GM21528 (cell line): ENCODE measurements around the gene DGKG.

Experiments
- ATAC-seq: cut with Tn5 transposase; IDR thresholded peaks from one replicate; pipeline ENCODE4 v1.9.1; 2021; ENCODE audit warnings: mild to moderate bottlenecking, moderate library complexity; ENCODE audit not compliant: unreplicated experiment, low FRiP score

DGKG gene

GRCh38 chr3:186321746-186322145 is 40.3 kb downstream of the DGKG start:
- no peak for ATAC-seq

- no peak for ATAC-seq
Observed at GRCh38 chr3:186320862-186321568, 41.0 kb downstream of the DGKG start.

- no peak for ATAC-seq
Observed at GRCh38 chr3:186319945-186320344, 42.1 kb downstream of the DGKG start.

- no peak for ATAC-seq
Observed at GRCh38 chr3:186318135-186318534, 43.9 kb downstream of the DGKG start.

- no peak for ATAC-seq
Observed at GRCh38 chr3:186317478-186317877, 44.6 kb downstream of the DGKG start.

GRCh38 chr3:186316666-186317260 is 45.3 kb downstream of the DGKG start:
- ATAC-seq = no peak

- no peak for ATAC-seq
Observed at GRCh38 chr3:186315581-186316354, 46.3 kb downstream of the DGKG start.

GRCh38 chr3:186314896-186315295 is 47.1 kb downstream of the DGKG start:
- ATAC-seq = no peak

GRCh38 chr3:186311441-186311840 is 50.6 kb downstream of the DGKG start:
- no peak for ATAC-seq

GRCh38 chr3:186308549-186308948 is 53.5 kb downstream of the DGKG start:
- no peak for ATAC-seq

GRCh38 chr3:186307594-186308221 is 54.3 kb downstream of the DGKG start:
- no peak for ATAC-seq

GRCh38 chr3:186305286-186305685 is 56.7 kb downstream of the DGKG start:
- no peak for ATAC-seq

GRCh38 chr3:186303965-186304364 is 58.1 kb downstream of the DGKG start:
- ATAC-seq = no peak

GRCh38 chr3:186299327-186299726 is 62.7 kb downstream of the DGKG start:
- ATAC-seq = no peak

GRCh38 chr3:186298876-186299275 is 63.2 kb downstream of the DGKG start:
- no peak for ATAC-seq

- ATAC-seq = no peak
Observed at GRCh38 chr3:186290796-186291195, 71.2 kb downstream of the DGKG start.

GRCh38 chr3:186287711-186288110 is 74.3 kb downstream of the DGKG start:
- ATAC-seq = no peak

GRCh38 chr3:186286114-186286513 is 75.9 kb downstream of the DGKG start:
- ATAC-seq = no peak

GRCh38 chr3:186284661-186285060 is 77.4 kb downstream of the DGKG start:
- ATAC-seq = no peak

GRCh38 chr3:186284349-186284652 is 77.7 kb downstream of the DGKG start:
- no peak for ATAC-seq

- ATAC-seq = no peak
Observed at GRCh38 chr3:186283651-186284348, 78.2 kb downstream of the DGKG start.
